ENCODE results near the gene VWA8.

The VWA8 gene

GRCh38 chr13:41960637-41961465 lies at the start of gene VWA8 (continued):
- TF ChIP-seq ZNF449 (tag by site-specific recombination; IDR thresholded peaks at IDR 0.05) (peak; percentile 67; the same call in 1 of the 2 replicates), ZNF239 (tag by site-specific recombination; IDR thresholded peaks at IDR 0.05) (no peak), ZNF433 (tag by site-specific recombination; IDR thresholded peaks at IDR 0.05; ENCODE audit: low read depth) (no peak)

GRCh38 chr13:42009057-42009456 lies 48.1 kb upstream of the VWA8 start:
- ChIA-PET CTCF (no interaction called here), POLR2A (no interaction called here)
- Histone ChIP-seq H3K36me3 (ENCODE audit: control insufficient read depth in 2 of 2, insufficient read depth in 1 of 2, low read length in 2 of 2) (no peaks in the 10 kb centered on the region), H3K27ac (ENCODE audit: extremely low read depth, low read depth, low read length) (no peak overlapping the region), H3K9me3 (ENCODE audit: control insufficient read depth, insufficient read depth, low read depth, low read length) (no peaks in the 10 kb centered on the region), H3K4me3 (ENCODE audit: low read depth, low read length) (no peak overlapping the region), H3K4me1 (ENCODE audit: control insufficient read depth, insufficient read depth, low read length) (no peaks in the 10 kb centered on the region)
- TF ChIP-seq ZNF610 (tag by site-specific recombination; IDR thresholded peaks at IDR 0.05; ENCODE audit: borderline replicate concordance) (no peak), ZNF426 (tag by site-specific recombination; IDR thresholded peaks at IDR 0.05) (no peak), ZNF664 (tag by site-specific recombination; IDR thresholded peaks at IDR 0.05) (no peak), ZNF530 (tag by site-specific recombination; IDR thresholded peaks at IDR 0.05; ENCODE audit: low read depth) (no peak), SP7 (tag by site-specific recombination; IDR thresholded peaks at IDR 0.05) (no peak), KLF9 (tag by site-specific recombination; IDR thresholded peaks at IDR 0.05; ENCODE audit: low read depth) (no peak), OSR2 (tag by site-specific recombination; IDR thresholded peaks at IDR 0.05) (no peak)

- Histone ChIP-seq H3K4me1 (ENCODE audit: control insufficient read depth, insufficient read depth, low read length) (no peaks in the 10 kb centered on the region), H3K27ac (ENCODE audit: extremely low read depth, low read depth, low read length) (no peak overlapping the region), H3K36me3 (ENCODE audit: control insufficient read depth in 2 of 2, insufficient read depth in 1 of 2, low read length in 2 of 2) (no peaks in the 10 kb centered on the region), H3K4me3 (ENCODE audit: low read depth, low read length) (no peak overlapping the region), H3K9me3 (ENCODE audit: control insufficient read depth, insufficient read depth, low read depth, low read length) (no peaks in the 10 kb centered on the region)
- POLR2A ChIA-PET: no interaction called here
- TF ChIP-seq ZNF664 (tag by site-specific recombination; IDR thresholded peaks at IDR 0.05): no peak
- TF ChIP-seq ZNF132 (tag by site-specific recombination; IDR thresholded peaks at IDR 0.05; ENCODE audit: borderline replicate concordance): no peak
- TF ChIP-seq GLIS2 (tag by site-specific recombination; IDR thresholded peaks at IDR 0.05): no peak
- CTCF ChIA-PET: no interaction called here
Observed at GRCh38 chr13:42007844-42008243, 46.9 kb upstream of the VWA8 start.

GRCh38 chr13:42002066-42002465 lies 41.2 kb upstream of the VWA8 start:
- CTCF ChIA-PET: no interaction called here
- POLR2A ChIA-PET: interaction anchor here (1.5 kb wide), 1 partner anchor 12 kb away, joined by 3 read pairs; no protein-coding TSS in a partner anchor

More at GRCh38 chr13:42002066-42002465, 41.2 kb upstream of the VWA8 start:
- no peaks in the 10 kb centered on the region for H3K4me1 ChIP-seq (ENCODE audit: control insufficient read depth, insufficient read depth, low read length)
- no peaks in the 10 kb centered on the region for H3K9me3 ChIP-seq (ENCODE audit: control insufficient read depth, insufficient read depth, low read depth, low read length)
- TF ChIP-seq ZNF335 (tag by site-specific recombination; conservative IDR thresholded peaks at IDR 0.05) (no peak), ZNF112 (tag by site-specific recombination; IDR thresholded peaks at IDR 0.05) (no peak), GLI2 (tag by site-specific recombination; IDR thresholded peaks at IDR 0.05; ENCODE audit: borderline replicate concordance, low read depth) (no peak), ZBTB21 (tag by site-specific recombination; IDR thresholded peaks at IDR 0.05) (no peak), PATZ1 (tag by site-specific recombination; IDR thresholded peaks at IDR 0.05) (no peak), PRDM1 (tag by site-specific recombination; IDR thresholded peaks at IDR 0.05) (no peak), ZNF37A (tag by site-specific recombination; IDR thresholded peaks at IDR 0.05) (no peak), ZNF792 (tag by site-specific recombination; IDR thresholded peaks at IDR 0.05) (no peak), TCF7L2 (IDR thresholded peaks at IDR 0.05; ENCODE audit: borderline replicate concordance, low read depth, low read length) (no peak), BCL11B (tag by site-specific recombination; IDR thresholded peaks at IDR 0.05; ENCODE audit: low read depth) (no peak), ZNF18 (tag by site-specific recombination; IDR thresholded peaks at IDR 0.05) (no peak)
- no peak overlapping the region for H3K4me3 ChIP-seq (ENCODE audit: low read depth, low read length)
- H3K36me3 ChIP-seq (ENCODE audit: control insufficient read depth in 2 of 2, insufficient read depth in 1 of 2, low read length in 2 of 2): no peaks in the 10 kb centered on the region
- no peak overlapping the region for H3K27ac ChIP-seq (ENCODE audit: extremely low read depth, low read depth, low read length)
